Stomach (tissue), 4 donors: ENCODE measurements around the gene ZMYND8.

Source experiments
- CTCF ChIP-seq, 7 experiments: fragments of 450-650 bp in 4 of 7; fragments of 200-600 bp in 3 of 7; sonication (generic) in 3 of 7; IDR thresholded peaks; one replicate each; pipeline ENCODE4 v1.5.1; 2016 to 2019; ENCODE audit warnings: antibody characterized with exemption in 7 of 7, control low read depth in 2 of 7, mild to moderate bottlenecking in 1 of 7
- EP300 ChIP-seq: sonication (generic); formaldehyde crosslinking; IDR thresholded peaks from one replicate; pipeline ENCODE4 v1.6.1; 2017; ENCODE audit warnings: antibody characterized with exemption
- POLR2A ChIP-seq, 4 donors: fragments of 450-650 bp; IDR thresholded peaks; one replicate each; pipeline ENCODE4 v1.6.1; 2016; ENCODE audit warnings: antibody characterized with exemption in 4 of 4, control low read depth in 2 of 4, mild to moderate bottlenecking in 1 of 4, moderate library complexity in 1 of 4
- POLR2AphosphoS5 ChIP-seq, 3 donors: sonication (generic); formaldehyde crosslinking; IDR thresholded peaks; one replicate each; pipeline ENCODE4 v1.6.1; 2016; ENCODE audit warnings: antibody characterized with exemption in 3 of 3

GRCh38 chr20:47346172-47346571 is 10.3 kb downstream of the ZMYND8 start:
- TF ChIP-seq CTCF (IDR thresholded peaks at IDR 0.05) (no peak), POLR2AphosphoS5 (IDR thresholded peaks at IDR 0.05) (no peak), POLR2A (IDR thresholded peaks at IDR 0.05) (no peak), EP300 (no peak)
